HL-60 (cell line): Measurements from ENCODE around the gene ADAT3.
"Not testable (repeated sequence)": the region's sequence is repeated elsewhere in the genome, so short reads cannot be mapped to it uniquely, and the experiment has no call there.

ENCODE experiments used
- DNase-seq, 2 experiments: peaks; one replicate each; pipeline ENCODE4 v3.0.0-alpha.2; 2010 to 2020; ENCODE audit warnings: low read depth in 1 of 2, low spot score in 1 of 2
- H3K27ac ChIP-seq: fragments of 250-450 bp; sonication (Bioruptor Pico); replicated peaks from 2 replicates; pipeline ENCODE4 v1.5.1; 2020; ENCODE audit warnings: mild to moderate bottlenecking, moderate library complexity
- H3K27me3 ChIP-seq: fragments of 250-450 bp; sonication (Bioruptor Pico); 2 replicates; pipeline ENCODE4 v1.5.1; 2021; ENCODE audit warnings: mild to moderate bottlenecking, moderate library complexity; ENCODE audit not compliant: insufficient read depth, poor library complexity, severe bottlenecking
- H3K4me3 ChIP-seq: replicated peaks from 2 replicates; pipeline ENCODE4 v1.5.1; 2011; ENCODE audit warnings: mild to moderate bottlenecking, control low read depth, low read length; ENCODE audit not compliant: insufficient read depth
- CTCF ChIP-seq: IDR thresholded peaks from one replicate; pipeline ENCODE4 v1.5.1; 2011; ENCODE audit warnings: low read length, control low read depth, inconsistent platforms; ENCODE audit not compliant: insufficient read depth
- GABPA ChIP-seq: IDR thresholded peaks from 2 replicates; pipeline ENCODE4 v1.6.1; 2012; ENCODE audit warnings: low read depth
- POLR2AphosphoS5 ChIP-seq: IDR thresholded peaks from 2 replicates; pipeline ENCODE4 v1.6.1; 2012; ENCODE audit warnings: low read depth
- REST ChIP-seq: IDR thresholded peaks from 2 replicates; pipeline ENCODE4 v1.6.1; 2012; ENCODE audit warnings: low read depth; ENCODE audit not compliant: insufficient replicate concordance
- SPI1 ChIP-seq: IDR thresholded peaks from 2 replicates; pipeline ENCODE4 v1.6.1; 2012; ENCODE audit warnings: low read depth, mild to moderate bottlenecking, borderline replicate concordance

Gene ADAT3

GRCh38 chr19:1876496-1877279 lies 28.5 kb upstream of the ADAT3 start:
- peak overlapping the region; percentile 90 for H3K4me3 ChIP-seq
- H3K27me3 ChIP-seq, DNase-seq: not testable (repeated sequence)
- peak overlapping the region; percentile 98 for H3K27ac ChIP-seq

- not testable (repeated sequence) for H3K27me3 ChIP-seq, DNase-seq, H3K27ac ChIP-seq, H3K4me3 ChIP-seq
These were observed 27.9 kb upstream of the ADAT3 start for GRCh38 chr19:1877280-1877660.

GRCh38 chr19:1878583-1878982 lies 26.6 kb upstream of the ADAT3 start:
- not testable (repeated sequence) for H3K27ac ChIP-seq, DNase-seq, H3K27me3 ChIP-seq, H3K4me3 ChIP-seq

GRCh38 chr19:1879982-1880381 lies 25.2 kb upstream of the ADAT3 start:
- not testable (repeated sequence) for H3K27me3 ChIP-seq, H3K27ac ChIP-seq

GRCh38 chr19:1880611-1881392 lies 24.4 kb upstream of the ADAT3 start:
- no peak for TF ChIP-seq REST
- TF ChIP-seq CTCF, result no peak
- TF ChIP-seq SPI1, result no peak
- no peak for TF ChIP-seq POLR2AphosphoS5
- no peak for TF ChIP-seq GABPA
- H3K27ac ChIP-seq, result no peak overlapping the region
- no peaks in the 10 kb centered on the region for H3K27me3 ChIP-seq
- DNase-seq, result no peak
- H3K4me3 ChIP-seq, result no peak overlapping the region

More at GRCh38 chr19:1879982-1880381, 25.2 kb upstream of the ADAT3 start:
- DNase-seq, H3K4me3 ChIP-seq: not testable (repeated sequence)

- peak overlapping the region; percentile 59 for H3K27ac ChIP-seq
- not testable (repeated sequence) for DNase-seq, H3K27me3 ChIP-seq, H3K4me3 ChIP-seq
These were observed 23.7 kb upstream of the ADAT3 start for GRCh38 chr19:1881393-1882088.
